Hindlimb muscle (tissue), 1 donor: ENCODE data around the gene PSMD1. TPM values are rescaled to one million over a fixed set of nuclear protein-coding genes. Genes with fewer than 3 reads are reported as not detected.
"Not testable (repeated sequence)": the region's sequence is repeated elsewhere in the genome, so short reads cannot be mapped to it uniquely, and the experiment has no call there.

ENCODE experiments used
- DNase-seq: peaks from one replicate; pipeline ENCODE4 v3.0.0-alpha.2; 2013
- polyA plus RNA-seq: library from polyadenylated mRNA; unstranded; fragments of 120-200 nt; gene quantifications from one replicate; pipeline ENCODE4 v1.2.1, GENCODE V29; 2013; ENCODE audit not compliant: insufficient read length

PSMD1 gene
- polyA plus RNA-seq, 1 donor, result 69.0 TPM

GRCh38 chr2:231187736-231188505, 131.3 kb downstream of the PSMD1 start:
- no peak for DNase-seq

DNA sequence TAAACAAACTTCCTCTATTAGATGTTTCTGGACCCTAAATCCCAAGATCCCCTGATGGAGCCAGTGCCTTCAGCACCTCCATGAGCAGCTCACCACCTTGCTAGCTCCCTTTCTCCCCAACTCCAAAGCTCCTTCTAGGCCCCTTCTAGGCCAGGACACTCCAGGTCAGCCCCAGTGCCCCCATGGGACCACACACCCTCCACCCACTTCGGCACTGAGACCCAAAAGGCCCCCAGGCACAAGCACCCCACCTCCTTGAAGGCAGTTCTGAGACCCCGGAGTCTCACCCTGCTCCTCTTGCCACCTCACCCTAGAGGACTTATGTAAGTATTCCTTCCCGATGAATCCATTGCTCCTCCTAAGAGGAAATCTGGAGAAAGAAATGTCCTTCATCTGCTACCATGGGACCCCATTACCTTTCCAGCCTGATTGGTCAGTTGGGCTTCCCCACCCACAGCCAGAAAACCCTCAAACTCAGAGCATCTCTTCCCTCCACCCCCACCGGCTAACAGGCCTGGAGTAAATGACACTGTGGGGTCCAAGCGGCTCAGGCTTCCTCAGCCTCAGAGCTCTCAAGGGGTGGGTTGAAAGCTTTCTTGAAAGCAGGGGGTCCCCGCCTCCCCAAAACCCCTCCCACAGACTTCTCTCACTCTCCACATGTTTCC, 132.0 kb downstream of the PSMD1 start:
- DNase-seq, result no peak

DNA sequence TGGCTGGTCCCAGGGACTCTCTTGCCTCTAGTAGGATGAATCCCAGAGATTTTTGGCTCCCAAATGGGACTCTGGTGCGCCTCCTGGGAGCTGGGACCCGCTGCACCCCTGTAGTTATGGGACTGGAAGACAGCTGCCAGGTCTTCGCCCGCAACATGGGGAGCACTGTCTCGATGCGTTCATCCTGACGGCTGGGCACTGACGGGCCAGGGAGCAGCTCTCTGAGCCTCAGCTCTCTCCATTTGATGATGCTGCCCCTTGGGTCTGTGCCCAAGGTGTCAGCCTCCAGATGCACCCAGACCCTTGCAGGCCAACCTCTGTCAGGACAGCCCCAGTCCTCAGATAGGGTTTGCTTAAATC, 132.5 kb downstream of the PSMD1 start:
- DNase-seq, result no peak

- DNase-seq, result no peak
These were observed 133.2 kb downstream of the PSMD1 start for GRCh38 chr2:231189571-231190495.

DNA sequence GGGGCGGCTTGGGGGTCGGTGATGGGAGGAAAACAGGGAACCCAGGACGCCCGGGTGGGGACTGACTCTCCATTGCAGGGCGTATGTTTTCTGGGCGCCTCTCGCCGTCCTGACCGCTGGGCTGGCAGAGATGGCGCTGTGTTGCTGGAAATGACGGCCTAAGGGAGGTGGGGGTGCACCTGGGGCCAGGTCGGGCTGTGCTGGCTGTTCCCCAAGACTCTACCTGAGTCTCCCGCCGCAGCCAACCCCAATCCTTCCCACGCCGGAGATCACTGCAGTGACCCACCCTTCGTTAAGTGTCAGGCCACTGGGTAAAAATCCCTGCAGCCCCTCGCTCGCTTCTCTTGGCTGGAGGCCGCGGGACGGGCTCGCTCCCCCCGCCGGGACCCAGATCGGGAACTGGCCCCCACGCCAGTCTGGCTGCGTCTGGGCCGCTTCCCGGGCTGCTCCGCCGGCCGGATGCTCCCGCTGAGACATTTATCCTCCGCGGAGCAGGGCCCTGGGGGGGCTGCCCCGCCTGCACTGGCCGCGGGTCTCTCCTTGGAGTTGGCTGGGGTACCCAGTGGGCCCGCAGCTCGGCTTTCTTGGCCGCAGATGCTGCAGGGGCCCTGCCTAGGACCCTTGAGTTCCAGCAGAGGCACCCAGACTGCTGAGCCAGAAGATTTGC, 134.0 kb downstream of the PSMD1 start:
- peak; percentile 46 for DNase-seq

GRCh38 chr2:231191896-231192872, 135.5 kb downstream of the PSMD1 start:
- DNase-seq, result peak; percentile 80

DNA sequence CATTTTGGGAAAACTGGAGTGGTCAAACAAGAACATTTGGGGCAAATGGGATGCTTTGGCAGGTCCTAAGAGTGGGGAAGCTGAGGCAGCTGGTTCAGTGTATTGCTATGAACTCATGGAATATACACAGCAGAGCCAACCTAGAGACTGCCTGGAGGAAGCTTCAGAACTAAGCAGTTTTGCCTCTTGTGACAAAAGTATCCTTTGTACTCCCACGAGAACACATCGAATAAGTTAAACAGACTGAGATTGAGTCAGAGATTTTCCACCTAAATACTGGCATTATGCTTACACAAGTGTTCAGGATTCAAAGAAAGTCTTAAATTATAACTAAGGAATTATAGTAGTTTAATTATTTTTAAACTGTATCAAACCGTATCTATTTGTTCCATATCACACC, 136.5 kb downstream of the PSMD1 start:
- DNase-seq, result no peak

DNA sequence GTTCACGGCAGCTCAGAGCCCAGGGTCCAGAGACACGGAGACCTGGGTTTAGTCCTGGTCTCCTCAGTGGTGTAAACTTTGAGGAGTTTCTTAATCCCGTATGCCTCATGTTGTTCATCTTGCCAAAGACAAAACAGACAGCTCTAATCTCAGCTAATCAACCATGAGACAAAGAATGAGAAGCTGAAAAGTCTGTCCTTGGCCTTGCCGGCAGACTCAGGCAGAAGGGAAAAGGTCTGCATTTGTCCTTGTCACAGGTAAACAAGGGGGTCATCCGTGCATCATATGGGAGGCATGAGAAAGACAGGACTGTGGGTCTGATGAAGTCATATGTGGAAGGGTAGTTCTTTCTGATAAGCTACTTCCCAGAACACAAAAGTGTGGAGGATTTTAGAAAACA, 139.9 kb downstream of the PSMD1 start:
- no peak for DNase-seq

GRCh38 chr2:231197196-231197595, 140.5 kb downstream of the PSMD1 start:
- not testable (repeated sequence) for DNase-seq

DNA sequence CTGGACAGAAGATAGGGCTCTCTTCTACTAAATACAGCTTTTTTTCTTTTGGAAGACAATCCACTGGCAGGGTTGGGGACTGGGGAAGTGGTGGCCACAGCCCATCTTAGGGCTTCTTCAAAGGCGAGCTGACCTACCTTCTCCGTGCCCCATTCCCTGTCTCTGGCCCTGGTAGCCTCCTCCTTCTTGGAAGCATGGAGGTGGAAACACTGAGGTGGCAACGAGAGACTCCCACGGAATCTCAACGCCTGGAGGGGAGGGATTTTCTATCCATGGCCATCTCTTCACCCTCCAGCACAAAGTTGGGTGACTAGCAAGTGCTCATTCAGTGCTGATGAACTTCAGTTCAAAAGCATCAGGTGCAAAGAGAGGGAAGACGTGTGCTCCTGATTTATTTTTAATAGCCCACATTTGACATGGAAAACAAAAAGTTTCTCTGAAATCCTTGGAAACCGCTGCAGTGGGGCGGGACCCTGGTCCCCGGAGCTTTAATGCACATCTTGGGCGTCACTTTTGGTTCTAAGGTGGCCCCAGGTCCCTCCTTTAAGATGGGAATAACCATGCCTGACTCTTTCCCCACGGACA, 141.1 kb downstream of the PSMD1 start:
- DNase-seq, result no peak

- DNase-seq, result peak; percentile 86
These were observed 141.9 kb downstream of the PSMD1 start, which contains the start of gene ARMC9 for GRCh38 chr2:231198291-231199173. Gene ARMC9, plus strand, starts transcription at chr2:231198631. Its CDS starts 7,608 bp downstream, at chr2:231206239.

DNA sequence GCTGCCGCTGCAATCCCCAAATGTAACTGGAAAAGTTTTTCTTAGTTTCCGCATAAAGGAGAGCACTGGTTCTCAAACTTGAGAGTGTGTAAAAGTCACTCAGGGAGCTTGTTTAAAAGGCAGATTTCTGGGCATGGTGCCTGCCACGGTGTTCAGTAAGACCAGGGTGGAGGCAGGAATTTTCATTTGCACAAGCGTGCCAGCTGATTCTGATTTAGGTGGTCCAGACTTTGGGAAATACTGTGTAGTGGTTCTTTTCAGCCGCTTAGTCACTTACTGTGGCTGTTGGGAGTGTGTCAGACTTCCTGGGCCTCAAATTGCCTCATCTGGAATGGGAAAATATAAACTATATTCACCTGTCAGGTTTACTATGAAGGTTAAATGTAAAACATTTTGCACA, 142.6 kb downstream of the PSMD1 start:
- no peak for DNase-seq

DNA sequence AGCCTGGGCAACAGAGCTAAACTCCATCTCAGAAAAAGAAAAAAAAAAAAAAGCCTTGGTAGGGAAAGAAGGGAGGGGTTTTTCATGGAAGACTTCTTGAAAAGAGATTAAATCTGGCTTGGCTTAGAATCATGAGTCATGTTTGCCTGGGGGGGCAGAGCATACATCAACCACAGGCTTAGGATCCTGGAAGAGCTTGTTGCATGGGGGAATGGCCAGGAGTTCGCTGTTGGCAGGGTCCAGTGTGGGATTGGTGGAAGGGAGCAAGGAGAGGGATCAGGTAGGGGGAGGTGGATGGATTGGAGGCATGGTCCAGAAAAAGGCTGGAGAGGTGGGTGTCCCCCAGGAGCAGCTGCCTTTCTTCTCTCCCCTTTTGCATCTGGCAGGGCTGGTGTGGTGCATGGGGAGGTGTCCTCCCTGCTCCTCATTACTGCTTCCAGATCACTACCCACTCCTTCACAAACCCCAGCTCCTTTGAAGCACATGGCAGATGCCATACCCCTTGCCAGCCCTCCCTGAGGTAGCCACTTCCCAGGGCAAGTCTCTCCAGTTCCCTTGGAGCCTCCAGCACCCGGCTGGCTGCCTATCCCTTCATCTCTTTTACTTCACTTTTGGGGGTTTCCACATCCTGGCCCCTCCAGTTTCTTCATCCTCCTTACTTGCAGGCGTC, 144.3 kb downstream of the PSMD1 start:
- peak; percentile 46 for DNase-seq

- DNase-seq, result no peak
These were observed 144.8 kb downstream of the PSMD1 start for GRCh38 chr2:231201475-231201814.

DNA sequence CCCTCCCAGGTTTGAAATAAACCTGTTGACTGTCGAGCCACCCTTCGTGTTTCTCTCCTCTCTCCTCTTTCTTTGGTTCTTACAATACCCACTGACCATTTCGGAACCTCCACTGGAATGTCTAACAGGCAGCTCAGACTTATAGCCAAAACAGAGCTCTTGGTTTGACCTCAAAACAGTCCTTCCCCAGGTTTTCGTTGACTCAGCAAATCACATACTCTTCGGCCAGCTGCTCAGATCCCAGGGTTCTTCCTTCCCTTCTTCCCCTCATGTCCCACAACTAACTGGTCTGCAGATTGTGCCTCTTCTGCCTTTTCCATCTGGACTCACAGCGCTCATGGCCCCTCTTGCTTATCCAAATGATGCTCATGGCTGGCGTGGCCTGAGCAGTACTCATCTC, 146.4 kb downstream of the PSMD1 start:
- DNase-seq, result no peak

- DNase-seq, result no peak
These were observed 147.5 kb downstream of the PSMD1 start for GRCh38 chr2:231204146-231204545.

GRCh38 chr2:231204581-231204980, 147.9 kb downstream of the PSMD1 start:
- DNase-seq, result no peak

DNA sequence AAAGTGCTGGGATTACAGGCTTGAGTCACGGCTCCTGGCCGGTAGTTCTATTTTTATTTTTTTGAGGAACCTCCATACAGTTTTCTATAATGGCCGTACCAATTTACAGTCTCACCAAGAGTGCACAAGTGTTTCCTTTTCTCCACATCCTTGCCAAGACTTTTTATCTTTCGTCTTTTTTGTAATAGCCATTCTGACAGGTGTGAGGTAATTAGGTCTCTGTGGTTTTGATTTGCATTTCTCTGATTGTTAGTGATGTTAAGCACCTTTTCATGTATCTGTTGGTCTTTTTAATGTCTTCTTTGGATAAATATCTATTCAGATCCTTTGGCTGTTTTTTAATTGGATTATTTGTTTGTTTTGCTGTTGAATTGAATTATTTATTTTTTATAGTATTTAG, 151.1 kb downstream of the PSMD1 start:
- DNase-seq, result no peak

GRCh38 chr2:231210782-231211181, 154.1 kb downstream of the PSMD1 start:
- DNase-seq, result no peak
